K562 (cell line): ENCODE measurements around the gene MPV17L2. TPM values are rescaled to one million over a fixed set of nuclear protein-coding genes. Genes with fewer than 3 reads are reported as not detected.

Experiments
- ATAC-seq: fragments of 200-7000 bp; cut with Tn5 transposase; 3 replicates; pipeline ENCODE4 v1.9.1; 2020; ENCODE audit warnings: moderate library complexity
- BruUV-seq: library from RNA; stranded (reverse); fragments of 400-500 nt; replicated peaks from 2 replicates; lab custom pipeline; 2021; lab: Mats Ljungman, UMichigan
- CTCF ChIA-PET: fragments of 300-600 bp; formaldehyde crosslinking; extraction: SDS; loops from one replicate; lab custom pipeline; 2021; ENCODE audit warnings: low intra/inter-chr PET ratio; lab: Yijun Ruan, JAX
- POLR2A ChIA-PET: fragments of 300-600, 350-650 bp; sonication (Branson Sonifier 250); formaldehyde crosslinking; extraction: SDS; loops from one replicate; lab custom pipeline; 2021; ENCODE audit warnings: antibody characterized with exemption, inconsistent platforms; lab: Yijun Ruan, JAX
- DNase-seq, 4 experiments: peaks; one replicate each; pipeline versions ENCODE4 v3.0.0 to v3.0.0-alpha.2; 2011 to 2018; ENCODE audit warnings: low spot score in 3 of 4, mixed read lengths in 3 of 4; ENCODE audit errors: extremely low read depth in 1 of 4
- FAIRE-seq: peaks from 2 replicates; lab custom pipeline; 2011; peaks lifted over from hg19 to GRCh38; lab: Jason Lieb, UNC
- H2AFZ ChIP-seq: 2 replicates; pipeline ENCODE4 v1.6.0; 2011; ENCODE audit warnings: low read depth, low read length, control low read depth, inconsistent platforms
- H3K27ac ChIP-seq: fragments of 200-600 bp; 3 replicates; pipeline ENCODE4 v1.8.0; 2011; ENCODE audit warnings: low read depth, mild to moderate bottlenecking, control low read depth, inconsistent platforms, low read length, moderate library complexity, mixed read lengths; ENCODE audit errors: extremely low read depth
- H3K27me3 ChIP-seq, 2 experiments: fragments of 300-600 bp in 1 of 2; 2 replicates in 1 of 2; 3 replicates in 1 of 2; pipeline versions ENCODE4 v1.6.0 to v1.8.0; 2011; ENCODE audit warnings: inconsistent platforms in 2 of 2, low read length in 2 of 2, mild to moderate bottlenecking in 1 of 2, mixed read lengths in 1 of 2, moderate library complexity in 1 of 2; ENCODE audit not compliant: control insufficient read depth in 2 of 2, insufficient read depth in 2 of 2
- H3K36me3 ChIP-seq: fragments of 300-600 bp; 3 replicates; pipeline ENCODE4 v1.8.0; 2011; ENCODE audit warnings: mild to moderate bottlenecking, low read length, inconsistent platforms; ENCODE audit not compliant: control insufficient read depth, insufficient read depth
- H3K4me1 ChIP-seq, 2 experiments: fragments of 200-600 bp in 1 of 2; replicated peaks in 1 of 2; 2 replicates in 1 of 2; 3 replicates in 1 of 2; pipeline versions ENCODE4 v1.5.1 to v1.8.0; 2011; ENCODE audit warnings: inconsistent platforms in 2 of 2, low read length in 2 of 2, mild to moderate bottlenecking in 1 of 2, mixed read lengths in 1 of 2, moderate library complexity in 1 of 2; ENCODE audit not compliant: control insufficient read depth in 2 of 2, insufficient read depth in 2 of 2
- H3K4me2 ChIP-seq: 2 replicates; pipeline ENCODE4 v1.6.1; 2011; ENCODE audit warnings: low read length, control low read depth, inconsistent platforms, mixed read lengths; ENCODE audit not compliant: insufficient read depth
- H3K4me3 ChIP-seq: fragments of 200-600 bp; sonication (generic), shearing (Covaris generic); 2 replicates; pipeline ENCODE4 v1.5.1; 2016; ENCODE audit warnings: control low read depth, inconsistent platforms
- H3K79me2 ChIP-seq: fragments of 200-600 bp; 3 replicates; pipeline ENCODE4 v1.8.0; 2011; ENCODE audit warnings: low read length, inconsistent platforms; ENCODE audit not compliant: control insufficient read depth, insufficient read depth
- H3K9ac ChIP-seq, 2 experiments: 2 replicates each; pipeline versions ENCODE4 v1.6.0 to v1.6.1; 2011; ENCODE audit warnings: low read depth in 2 of 2, low read length in 2 of 2, control low read depth in 1 of 2, inconsistent platforms in 1 of 2, mild to moderate bottlenecking in 1 of 2, mixed read lengths in 1 of 2; ENCODE audit not compliant: insufficient read depth in 1 of 2
- H3K9me1 ChIP-seq: one replicate; pipeline ENCODE4 v1.6.0; 2011; ENCODE audit warnings: inconsistent platforms, mild to moderate bottlenecking, low read length, moderate library complexity; ENCODE audit not compliant: control insufficient read depth, insufficient read depth
- H3K9me3 ChIP-seq: replicated peaks from 2 replicates; pipeline ENCODE4 v1.5.1; 2011; ENCODE audit warnings: low read depth, low read length, inconsistent platforms; ENCODE audit not compliant: control insufficient read depth, insufficient read depth
- H4K20me1 ChIP-seq: replicated peaks from 2 replicates; pipeline ENCODE4 v1.6.1; 2011; ENCODE audit warnings: low read length, inconsistent platforms, mixed read lengths; ENCODE audit not compliant: control insufficient read depth, insufficient read depth
- BCOR ChIP-seq: fragments of 450-650 bp; IDR thresholded peaks from 2 replicates; pipeline ENCODE4 v1.6.1; 2016
- CBX1 ChIP-seq: sonication (generic); IDR thresholded peaks from 2 replicates; pipeline ENCODE4 v1.6.1; 2016; ENCODE audit warnings: antibody characterized with exemption, low read depth, mild to moderate bottlenecking
- CBX3 ChIP-seq, 2 experiments: IDR thresholded peaks; 1 replicate in 1 of 2; 2 replicates in 1 of 2; pipeline ENCODE4 v1.6.1; 2012; ENCODE audit warnings: inconsistent platforms in 2 of 2, low read length in 2 of 2, borderline replicate concordance in 1 of 2, control low read depth in 1 of 2
- GABPB2 ChIP-seq: fragments of 250-450 bp; sonication (Bioruptor Pico); conservative IDR thresholded peaks from 2 replicates; pipeline ENCODE4 v1.5.1; 2021; ENCODE audit warnings: mild to moderate bottlenecking
- HDAC1 ChIP-seq, 2 experiments: fragments of 450-650 bp; IDR thresholded peaks; 2 replicates each; pipeline ENCODE4 v1.6.1; 2016 to 2017; ENCODE audit warnings: inconsistent platforms in 1 of 2, mild to moderate bottlenecking in 1 of 2, moderate library complexity in 1 of 2
- HDAC2 ChIP-seq: fragments of 450-650 bp; IDR thresholded peaks from 2 replicates; pipeline ENCODE4 v1.6.1; 2016; ENCODE audit warnings: mild to moderate bottlenecking
- KDM1A ChIP-seq, 2 experiments: fragments of 450-650 bp; IDR thresholded peaks; 2 replicates each; pipeline ENCODE4 v1.6.1; 2016; ENCODE audit warnings: mild to moderate bottlenecking in 2 of 2
- POLR2B ChIP-seq: fragments of 450-650 bp; IDR thresholded peaks from 2 replicates; pipeline ENCODE4 v1.6.1; 2018; ENCODE audit warnings: low read depth; ENCODE audit not compliant: partially characterized antibody
- RBM25 ChIP-seq: fragments of 200-400 bp; formaldehyde crosslinking; IDR thresholded peaks from 2 replicates; pipeline ENCODE4 v1.6.1; 2018; ENCODE audit warnings: low read length, low read depth, moderate library complexity; ENCODE audit not compliant: severe bottlenecking
- RCOR1 ChIP-seq, 2 experiments: IDR thresholded peaks; 2 replicates each; pipeline ENCODE4 v1.6.1; 2012; ENCODE audit warnings: low read depth in 2 of 2, low read length in 2 of 2, borderline replicate concordance in 1 of 2, improper control_type of control experiment in 1 of 2
- ZNF324 ChIP-seq: fragments of 250-450 bp; sonication (Bioruptor Pico); IDR thresholded peaks from 2 replicates; pipeline ENCODE4 v1.4.0; 2020; ENCODE audit warnings: mild to moderate bottlenecking
- WGBS: fragments of 100-300 bp; shearing (Covaris generic); methylation state at CpG from one replicate; pipeline ENCODE4 v1.1.6; 2016; ENCODE audit warnings: low coverage, mixed read lengths; ENCODE audit not compliant: insufficient coverage; ENCODE audit errors: missing lambda C conversion rate; 5-methylcytosine and 5-hydroxymethylcytosine counted together
- in situ Hi-C: fragments of 300-500 bp; cut with MboI; formaldehyde crosslinking; loops from 4 replicates; pipeline ENCODE4 v1.15.0; 2018; ENCODE audit warnings: inconsistent platforms, mixed read lengths
- intact Hi-C: fragments of 100-400 bp; cut with micrococcal nuclease; formaldehyde crosslinking; loops from 2 replicates; pipeline ENCODE4 v1.14.2; 2022
- polyA plus RNA-seq, 8 experiments: library from polyadenylated mRNA; depleted of rRNA in 4 of 8; stranded (reverse) in 5 of 8; unstranded in 3 of 8; fragments of >200 nt; fragmentation: Nextera tagmentation in 2 of 8; fragmentation: Illumina TruSeq in 1 of 8; extraction: Ambion mirVana in 2 of 8; extraction: Trizol in 1 of 8; gene quantifications; 2 replicates each; pipeline versions ENCODE4 v1.2.1 to v1.2.3, GENCODE V29; 2011 to 2014; ENCODE audit warnings: inconsistent platforms in 1 of 8, missing spikeins in 1 of 8
- total RNA-seq, 7 experiments: library from RNA; depleted of rRNA in 6 of 7; stranded (reverse); fragments of >200 nt in 6 of 7; fragmentation: Illumina TruSeq in 2 of 7; extraction: Trizol in 2 of 7; gene quantifications; 2 replicates each; pipeline versions ENCODE4 v1.2.1 to v1.2.3, GENCODE V29; 2011 to 2021; ENCODE audit warnings: low replicate concordance in 1 of 7
- TF ChIP-seq, protein P1 (sequence below): fragments of 200-800 bp; sonication (Bioruptor generic); IDR thresholded peaks from 2 replicates; pipeline ENCODE4 v1.6.1; 2017; ENCODE audit warnings: missing genetic modification characterization, missing compliant biosample characterization

Gene MPV17L2
- total and polyA plus RNA-seq, 9 of the 15 experiments (the other 6 are each of a cell fraction or from before 2014, with no cell fraction given): 10.6 to 60.2 (median 28.5) TPM

DNA sequence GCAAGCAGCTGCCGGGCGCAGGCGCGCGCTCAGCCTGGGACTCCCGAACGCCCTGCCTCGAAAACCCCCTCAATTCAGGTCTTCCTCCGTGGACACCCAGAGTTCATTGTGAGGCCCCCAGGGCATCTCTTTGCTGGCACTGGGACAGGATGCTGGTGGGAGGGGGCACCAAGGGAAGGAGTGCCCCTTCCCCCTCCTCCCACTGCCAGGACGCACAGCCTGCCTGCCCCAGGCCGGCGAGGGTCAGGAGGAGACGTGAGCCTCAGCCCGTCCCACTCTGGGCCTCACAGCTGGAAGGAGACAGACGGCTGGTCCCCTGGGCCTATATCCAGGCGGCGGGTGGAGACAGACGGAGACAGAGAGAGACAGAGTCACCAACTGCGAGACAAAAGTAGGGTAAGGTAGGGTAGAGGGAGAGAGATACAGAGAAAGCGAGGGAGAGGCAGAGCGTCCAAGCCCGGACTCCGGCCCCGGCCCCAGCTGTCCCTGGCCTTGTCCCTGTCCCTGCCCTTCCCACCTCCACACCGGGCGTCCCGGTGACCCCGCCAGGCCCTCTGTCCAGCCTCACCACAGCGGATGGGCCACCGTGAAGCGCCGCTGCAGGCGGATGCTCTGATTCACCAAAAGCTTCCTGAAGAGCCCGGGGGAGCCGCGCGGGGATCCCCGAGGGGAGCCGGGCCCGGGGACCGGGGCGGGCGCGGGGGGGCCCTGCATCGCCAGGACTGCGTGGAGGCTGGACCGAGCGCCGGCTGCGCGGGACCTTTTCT is 32.9 kb downstream of the MPV17L2 start, which contains the start of gene PDE4C (continued):
- TF ChIP-seq, protein P1, sequence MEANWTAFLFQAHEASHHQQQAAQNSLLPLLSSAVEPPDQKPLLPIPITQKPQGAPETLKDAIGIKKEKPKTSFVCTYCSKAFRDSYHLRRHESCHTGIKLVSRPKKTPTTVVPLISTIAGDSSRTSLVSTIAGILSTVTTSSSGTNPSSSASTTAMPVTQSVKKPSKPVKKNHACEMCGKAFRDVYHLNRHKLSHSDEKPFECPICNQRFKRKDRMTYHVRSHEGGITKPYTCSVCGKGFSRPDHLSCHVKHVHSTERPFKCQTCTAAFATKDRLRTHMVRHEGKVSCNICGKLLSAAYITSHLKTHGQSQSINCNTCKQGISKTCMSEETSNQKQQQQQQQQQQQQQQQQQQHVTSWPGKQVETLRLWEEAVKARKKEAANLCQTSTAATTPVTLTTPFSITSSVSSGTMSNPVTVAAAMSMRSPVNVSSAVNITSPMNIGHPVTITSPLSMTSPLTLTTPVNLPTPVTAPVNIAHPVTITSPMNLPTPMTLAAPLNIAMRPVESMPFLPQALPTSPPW (CRISPR knock-in tag): peak; percentile 37; the same call in 1 of the 2 replicates

DNA sequence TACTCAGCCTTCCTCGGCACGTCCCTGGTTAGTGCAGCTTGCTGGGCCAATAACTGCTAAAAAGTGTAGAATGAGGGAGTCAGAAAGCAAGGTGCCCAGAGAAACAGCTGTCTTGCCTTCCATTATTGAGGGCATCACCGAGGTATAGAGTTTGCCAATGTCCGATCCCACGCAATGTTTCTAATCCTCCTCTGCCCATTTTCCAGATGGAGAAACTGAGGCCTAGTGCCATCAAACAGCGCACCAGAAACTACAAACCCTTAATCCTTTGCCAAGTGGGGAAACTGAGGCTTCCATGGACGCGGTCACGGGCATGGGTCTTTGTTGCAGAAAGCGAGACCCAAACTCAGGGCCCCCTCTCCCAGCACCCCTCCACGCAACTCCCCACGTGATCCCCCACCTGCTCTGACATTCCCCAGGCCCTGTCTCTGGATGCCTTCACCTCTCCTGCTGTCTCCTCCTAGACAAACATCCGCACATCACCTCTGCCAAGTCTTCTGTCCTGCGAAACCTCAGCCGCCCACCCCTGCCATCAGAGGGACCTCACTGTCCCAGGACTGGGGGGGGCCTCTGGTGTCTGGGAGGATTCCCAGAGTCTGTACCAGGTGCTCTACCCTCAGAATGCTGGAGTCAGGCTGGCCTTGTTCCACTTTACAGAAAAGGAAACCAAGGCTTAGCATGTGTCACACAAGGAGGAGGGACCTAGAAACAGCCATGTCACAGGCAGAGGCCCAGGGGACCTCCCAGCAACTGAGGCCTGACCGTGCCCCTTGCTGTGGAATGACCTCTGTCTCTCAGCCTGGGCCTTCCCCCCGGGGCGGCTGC is 34.1 kb downstream of the MPV17L2 start:
- intact Hi-C loops (no loop called here), in situ Hi-C loops (no loop called here)
- 48% methylated on average over 16 of the region's 18 CpGs for WGBS
- Histone ChIP-seq H3K9me1 (no peaks in the 10 kb centered on the region), H3K4me2 (no peak overlapping the region), H3K79me2 (no peaks in the 10 kb centered on the region), H3K27ac (no peak overlapping the region), H3K36me3 (no peaks in the 10 kb centered on the region), H3K27me3 (no peaks in the 10 kb centered on the region; a peak in 1 of 5 replicates), H3K9me3 (no peaks in the 10 kb centered on the region), H4K20me1 (peaks cover 5% of the 10 kb centered on the region; the same call in 1 of the 2 replicates), H3K4me1 (peaks cover 18 to 51% of the 10 kb centered on the region in 2 experiments; a peak in 4 of 5 replicates), H3K4me3 (no peak overlapping the region), H3K9ac (peak overlapping the region in 1 of 2 experiments; percentile 57; a peak in 1 of 4 replicates), H2AFZ (no peak overlapping the region)
- no TSS peak for BruUV-seq
- no peak for ATAC-seq
- TF ChIP-seq CBX1: 0 out of 2 replicates have a peak, but pooled peaks have one; percentile 34
- 0 out of 2 replicates have a peak, but pooled peaks have one; percentile 44 for TF ChIP-seq HDAC2
- TF ChIP-seq KDM1A (IDR thresholded peaks at IDR 0.05): peak; percentile 68 to 80
- no peak for TF ChIP-seq POLR2B
- 0 out of 3 replicates have a peak, but pooled peaks of 1 of the 2 experiments have one; percentile 16 for TF ChIP-seq CBX3 (IDR thresholded peaks at IDR 0.05; ENCODE audit: borderline replicate concordance in 1 of 2, low read length in 2 of 2)
- TF ChIP-seq RBM25: peak; percentile 89
- TF ChIP-seq GABPB2 (CRISPR knock-in tag): no peak
- TF ChIP-seq BCOR: peak; percentile 92
- no peak for TF ChIP-seq ZNF324 (CRISPR knock-in tag)
- 0 out of 4 replicates have a peak, but pooled peaks of 1 of the 2 experiments have one; percentile 9 for TF ChIP-seq HDAC1 (IDR thresholded peaks at IDR 0.05)
- peak in 1 of 2 experiments; percentile 26; a peak in 1 of 4 replicates for TF ChIP-seq RCOR1 (IDR thresholded peaks at IDR 0.05; ENCODE audit: borderline replicate concordance in 1 of 2, low read depth in 2 of 2, low read length in 2 of 2)
- no peak for DNase-seq
- ChIA-PET POLR2A (no interaction called here), CTCF (no interaction called here)
- no peak for FAIRE-seq
